Activated CD4-positive, CD25-positive, alpha-beta regulatory T cell treated with anti-CD3 and anti-CD28 coated beads, Interleukin-2, amount 50 U/mL, for 72 hours (primary cell): Measurements from ENCODE around the gene MRPS22.
"Not testable (repeated sequence)": the region's sequence is repeated elsewhere in the genome, so short reads cannot be mapped to it uniquely, and the experiment has no call there.

ENCODE experiments used
- DNase-seq: peaks from one replicate; pipeline ENCODE4 v3.0.0; 2021

MRPS22 gene

DNA sequence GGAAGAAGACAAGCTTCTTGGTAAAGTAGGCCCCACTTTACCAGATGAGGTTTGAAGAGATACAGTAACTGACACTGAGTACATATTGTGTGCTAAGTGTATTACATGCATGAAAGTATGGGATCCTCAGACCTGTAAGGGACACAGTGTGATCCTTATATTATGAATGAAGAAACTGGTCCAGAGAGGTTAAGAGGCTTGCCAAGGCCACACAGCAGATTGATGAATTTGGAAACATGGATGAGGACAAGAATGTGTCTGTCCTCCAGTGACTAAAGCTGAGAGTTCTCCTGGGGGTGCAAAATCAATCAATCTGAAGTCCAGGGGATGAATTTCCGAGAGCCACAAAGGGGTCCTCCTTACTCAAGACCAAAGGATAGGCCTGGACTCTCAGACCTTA lies 31.4 kb upstream of the MRPS22 start:
- DNase-seq, result no peak

DNA sequence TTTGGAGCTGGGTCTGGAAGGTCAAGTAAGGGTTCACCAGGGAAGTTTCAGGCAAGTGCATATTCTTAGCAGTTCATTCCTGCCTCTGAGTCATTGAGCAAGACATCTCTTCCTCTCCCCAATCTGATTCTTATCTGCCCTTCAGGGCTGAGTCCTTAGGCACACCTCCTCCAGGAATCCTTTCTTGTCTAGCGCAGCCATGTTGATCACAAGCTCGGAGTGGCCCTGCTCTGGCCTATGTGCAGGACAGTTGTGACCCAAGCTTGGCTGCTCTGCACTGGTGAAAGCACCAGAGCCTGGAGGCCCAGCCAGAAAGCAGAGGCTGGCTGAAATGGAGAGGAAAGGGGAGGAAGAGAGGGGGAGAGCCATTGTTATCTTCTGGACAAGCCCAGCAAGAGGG lies 30.9 kb upstream of the MRPS22 start:
- no peak for DNase-seq

DNA sequence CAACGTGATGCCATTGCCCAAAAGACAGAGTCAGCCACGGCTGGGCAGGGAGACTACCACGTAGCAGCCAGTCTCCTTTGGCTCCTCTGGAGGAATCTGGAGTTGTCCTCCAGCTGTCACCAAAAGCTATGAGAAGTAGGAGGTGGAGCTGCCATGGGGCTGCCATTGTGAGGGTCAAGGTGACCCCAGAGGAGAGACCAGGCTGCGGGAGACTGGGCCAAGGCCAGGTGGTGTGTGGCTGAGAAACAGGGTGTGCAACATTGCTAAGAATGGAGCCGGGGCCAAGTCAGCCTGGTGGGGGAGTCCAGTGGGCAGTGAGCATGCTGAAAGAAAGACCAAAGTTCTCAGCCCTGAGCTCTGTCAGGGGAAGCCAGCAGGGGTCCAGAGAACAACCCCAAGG lies 29.9 kb upstream of the MRPS22 start:
- DNase-seq, result no peak

DNA sequence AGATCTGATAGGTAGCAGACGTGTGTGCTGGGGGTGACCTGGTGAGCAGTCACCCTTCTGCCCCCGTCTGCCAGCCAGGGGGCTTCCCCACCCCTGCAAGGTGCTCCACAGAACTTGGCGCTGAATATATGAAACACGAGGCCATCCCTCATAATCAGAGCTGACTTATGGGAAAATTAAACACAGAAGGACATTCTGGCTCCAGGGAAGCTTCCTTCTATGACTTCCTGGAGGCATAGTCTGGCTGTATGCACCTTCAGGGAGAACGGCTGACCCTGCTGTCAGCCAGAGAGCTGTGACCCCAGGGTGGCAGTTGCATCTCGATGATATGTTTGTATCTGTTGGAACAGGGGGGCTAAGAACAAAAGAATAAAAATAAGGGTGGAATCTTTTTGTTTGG lies 26.6 kb upstream of the MRPS22 start:
- no peak for DNase-seq

DNA sequence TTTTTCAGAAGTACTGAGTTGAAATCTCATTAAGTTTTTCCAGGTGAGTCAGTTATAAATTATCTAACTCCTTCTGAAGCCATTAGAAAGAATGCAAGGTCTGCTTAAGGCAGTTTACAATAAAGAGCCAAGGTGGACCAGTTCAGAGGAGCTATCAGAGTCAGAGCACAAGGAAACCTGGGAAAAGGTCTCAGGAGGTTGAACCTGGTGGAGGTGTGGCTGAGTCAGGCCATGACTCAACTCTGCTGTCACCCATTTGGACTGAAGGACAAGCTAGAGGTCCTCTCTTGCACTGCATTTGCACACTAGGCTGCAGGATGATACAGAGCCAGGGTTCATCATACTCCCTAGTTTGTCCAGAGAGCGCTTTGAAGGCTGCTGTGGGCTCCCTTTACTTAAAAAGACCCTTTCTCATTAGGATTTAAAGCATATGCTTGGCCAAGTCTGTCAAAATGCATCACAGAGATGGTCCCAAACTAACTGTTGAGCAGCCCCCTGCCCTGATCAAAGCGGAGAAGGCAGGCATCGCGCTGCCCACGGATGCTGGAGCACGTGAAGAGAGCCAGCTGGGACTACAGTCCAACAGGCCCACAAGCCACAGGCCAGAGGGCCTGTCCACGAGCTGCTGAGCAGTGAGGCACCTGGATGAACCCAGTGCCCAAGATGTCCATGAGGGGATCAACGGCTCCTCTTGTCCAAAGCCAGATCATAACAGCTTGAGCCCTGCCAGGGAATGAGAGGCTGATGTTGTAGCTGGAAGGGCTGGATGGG lies 26.0 kb upstream of the MRPS22 start:
- no peak for DNase-seq

DNA sequence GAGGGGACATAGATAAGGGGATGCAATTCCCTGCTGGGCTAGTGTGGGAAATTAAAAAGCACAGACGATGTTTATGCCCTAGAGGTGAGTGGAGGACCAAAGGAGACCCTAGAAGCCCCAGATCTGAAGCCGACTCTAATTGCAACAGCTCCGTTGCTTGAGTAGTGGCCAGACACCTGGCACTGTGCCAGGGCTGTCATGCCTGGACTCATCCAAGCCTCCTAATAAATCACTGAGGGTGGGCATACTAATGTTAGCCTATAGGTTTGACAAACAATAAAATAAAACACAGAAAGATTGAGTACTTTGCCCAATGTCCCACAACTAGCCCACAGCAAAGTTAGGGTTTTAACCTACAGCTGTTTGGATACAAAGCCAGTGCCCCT lies 25.4 kb upstream of the MRPS22 start:
- DNase-seq, result no peak

DNA sequence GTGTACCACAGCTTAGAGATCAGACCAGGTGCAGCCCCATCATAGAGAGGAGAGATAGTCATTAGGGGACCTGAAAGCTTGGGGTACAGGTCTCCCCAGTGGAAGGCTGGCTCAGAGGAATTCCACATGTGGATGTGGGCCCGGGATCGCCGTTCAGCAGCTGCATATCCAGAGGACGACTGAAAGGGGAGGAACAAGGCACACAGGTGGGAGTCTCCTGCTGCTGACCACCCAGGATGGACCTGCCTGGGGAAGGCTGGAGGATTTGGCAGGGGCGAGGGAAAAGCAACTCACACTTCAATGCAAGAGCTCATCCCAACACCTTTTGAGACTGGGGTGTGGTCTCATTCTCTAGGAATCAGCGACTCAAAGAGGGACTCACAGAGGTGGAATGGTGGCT lies 25.0 kb upstream of the MRPS22 start:
- no peak for DNase-seq

DNA sequence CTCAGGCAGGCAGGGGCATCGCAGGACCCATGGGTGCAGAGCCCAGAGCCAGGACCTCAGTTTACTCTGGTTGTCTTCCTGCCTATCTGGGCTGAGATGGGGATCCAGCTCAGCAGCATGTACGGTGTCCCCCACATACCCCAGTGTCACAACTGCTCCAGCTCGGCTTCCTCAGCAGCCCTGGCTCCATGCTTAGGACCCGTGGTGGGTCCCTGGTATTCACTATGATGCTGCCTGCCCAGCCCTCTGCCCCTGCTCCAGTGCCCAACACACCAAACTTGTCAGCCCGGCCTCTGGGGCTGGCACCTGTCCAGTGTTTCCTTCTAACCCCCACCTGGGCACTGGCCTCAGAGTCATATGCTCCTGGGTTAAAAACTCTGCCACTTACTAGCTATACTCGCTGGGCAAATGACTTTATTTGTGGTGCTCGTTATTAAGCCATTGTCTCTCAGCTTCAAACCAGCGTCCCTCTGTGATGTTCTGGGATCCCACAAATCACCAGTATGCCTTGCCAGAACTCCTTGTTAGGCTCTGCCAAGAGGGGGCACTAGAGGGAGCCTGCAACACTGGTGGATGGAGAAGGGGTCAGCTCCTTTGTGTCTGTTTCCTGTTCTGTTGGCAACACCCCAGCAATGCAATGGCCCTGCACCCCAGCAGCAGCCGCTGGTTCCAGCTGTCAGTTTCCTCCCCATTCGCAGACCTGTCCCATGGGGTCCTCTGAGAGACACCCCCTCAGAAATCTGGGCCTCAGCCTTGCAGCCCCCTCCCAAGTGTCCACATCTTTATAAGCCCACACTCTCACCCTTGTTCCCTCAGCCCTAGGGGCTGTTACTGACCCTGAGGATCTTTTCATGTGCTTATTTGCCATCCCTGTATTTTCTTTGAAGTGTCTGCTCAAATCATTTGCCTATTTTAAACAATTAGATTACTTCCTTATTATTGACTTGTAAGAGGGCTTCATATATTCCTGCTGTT lies 24.1 kb upstream of the MRPS22 start:
- DNase-seq, result no peak

DNA sequence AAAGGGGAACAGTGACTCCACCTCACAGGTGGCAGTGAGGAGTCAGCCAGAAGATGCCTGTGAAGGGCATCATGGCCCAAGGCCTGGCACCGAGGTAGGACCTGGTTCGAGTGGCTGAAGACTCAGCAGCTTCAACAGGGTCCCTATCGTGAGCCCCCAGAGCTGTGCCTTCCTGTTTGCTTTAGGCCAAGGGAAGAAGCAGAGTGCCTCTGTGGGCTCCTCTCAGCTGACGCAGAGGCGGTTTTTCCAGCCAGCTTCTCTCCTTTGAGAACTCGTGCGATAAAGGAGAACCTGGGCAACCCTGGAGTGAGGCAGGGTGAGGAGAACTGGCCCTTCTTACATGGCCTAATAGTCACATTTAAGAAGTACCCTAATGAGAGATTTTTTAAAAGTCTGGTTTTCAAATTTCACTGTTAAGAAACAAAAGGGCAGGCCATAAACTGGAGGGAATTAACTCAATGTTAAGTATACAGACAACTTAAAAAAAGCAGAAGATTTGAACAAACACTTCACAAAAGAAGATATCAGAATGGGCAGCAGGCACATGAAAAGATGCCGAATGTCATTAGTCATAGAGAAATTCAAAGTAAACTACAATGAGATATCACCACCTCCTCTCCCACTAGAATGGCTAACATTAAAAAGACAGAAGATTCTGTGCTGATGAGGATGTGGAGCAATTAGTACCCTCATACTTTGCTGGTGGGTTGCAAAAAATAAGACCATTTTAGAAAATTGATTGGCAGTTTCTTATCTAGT lies 23.1 kb upstream of the MRPS22 start:
- no peak for DNase-seq

DNA sequence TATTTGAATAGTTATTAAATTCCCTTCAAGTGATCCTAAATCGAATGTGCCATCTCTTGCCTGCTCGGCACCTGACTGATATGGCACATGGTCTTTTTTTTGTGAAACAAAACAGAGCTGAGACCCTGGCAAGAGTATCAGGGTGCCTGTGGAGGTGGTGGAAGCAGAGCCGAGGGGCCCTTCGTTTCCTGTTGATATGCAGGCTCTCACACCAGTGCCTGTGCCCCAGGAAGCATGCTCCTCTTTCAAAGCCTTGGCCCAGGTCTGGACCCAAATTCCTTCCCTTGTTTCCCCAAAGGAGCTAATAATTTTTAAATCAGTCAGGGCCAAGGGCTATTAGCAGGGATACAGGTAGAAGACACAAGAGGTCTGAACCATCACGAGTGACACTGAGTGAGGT lies 21.5 kb upstream of the MRPS22 start:
- no peak for DNase-seq

DNA sequence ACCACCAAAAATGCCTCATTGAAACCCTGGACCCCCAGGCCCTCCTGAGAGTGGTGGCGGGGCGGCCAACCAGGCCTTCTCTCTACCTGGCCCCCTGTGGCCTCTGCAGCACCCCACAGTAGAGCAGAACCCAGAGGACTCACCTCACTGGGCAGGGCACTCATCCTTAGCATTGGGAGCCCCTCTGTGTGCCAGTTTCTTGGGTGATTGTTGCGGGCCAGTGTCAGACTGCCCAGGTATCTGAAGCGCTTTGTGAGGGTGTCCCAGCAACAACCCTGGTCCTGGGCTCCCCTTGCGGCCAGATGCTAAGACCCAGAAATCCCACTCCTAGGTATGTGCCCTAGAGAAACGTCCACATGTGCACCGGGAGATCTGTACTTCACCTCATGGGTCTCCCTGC lies 20.7 kb upstream of the MRPS22 start:
- no peak for DNase-seq

DNA sequence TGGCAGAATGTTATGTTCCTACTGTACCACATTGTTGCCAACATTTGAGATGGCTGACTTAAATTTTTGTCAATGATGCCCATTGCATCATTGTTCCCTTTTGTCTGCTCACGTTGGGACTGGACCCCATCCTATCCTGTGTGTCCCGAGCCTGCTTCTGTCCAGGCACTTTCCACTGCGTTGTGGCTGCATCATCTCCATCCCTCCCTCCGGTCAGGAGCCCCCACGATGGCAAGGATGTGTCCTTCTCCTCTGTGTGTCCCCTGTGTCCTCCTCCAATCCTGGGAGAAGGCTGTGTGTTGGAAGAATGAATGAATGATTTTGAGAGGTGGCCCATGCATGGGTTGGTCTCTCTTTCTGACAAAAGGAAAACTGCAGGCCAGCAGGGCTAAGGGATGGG lies 19.4 kb upstream of the MRPS22 start:
- no peak for DNase-seq

DNA sequence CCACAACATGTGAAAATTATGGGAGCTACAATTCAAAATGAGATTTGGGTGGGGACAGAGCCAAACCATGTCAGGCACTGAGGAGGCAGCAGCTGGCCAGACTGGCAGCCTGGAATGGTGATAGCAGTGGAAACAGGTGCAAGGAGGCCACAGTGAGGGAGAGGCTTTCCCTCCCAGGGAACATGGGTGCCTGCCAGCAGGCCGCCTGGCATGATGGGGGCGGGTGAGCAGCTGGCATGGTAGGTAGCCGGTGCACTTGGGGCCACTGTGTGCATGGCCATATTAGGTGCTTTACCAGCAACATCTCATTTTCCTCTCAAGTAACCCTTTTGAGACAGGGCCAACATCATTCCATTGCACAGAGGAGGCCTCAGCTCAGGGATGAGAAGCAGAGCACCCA lies 18.3 kb upstream of the MRPS22 start:
- no peak for DNase-seq

DNA sequence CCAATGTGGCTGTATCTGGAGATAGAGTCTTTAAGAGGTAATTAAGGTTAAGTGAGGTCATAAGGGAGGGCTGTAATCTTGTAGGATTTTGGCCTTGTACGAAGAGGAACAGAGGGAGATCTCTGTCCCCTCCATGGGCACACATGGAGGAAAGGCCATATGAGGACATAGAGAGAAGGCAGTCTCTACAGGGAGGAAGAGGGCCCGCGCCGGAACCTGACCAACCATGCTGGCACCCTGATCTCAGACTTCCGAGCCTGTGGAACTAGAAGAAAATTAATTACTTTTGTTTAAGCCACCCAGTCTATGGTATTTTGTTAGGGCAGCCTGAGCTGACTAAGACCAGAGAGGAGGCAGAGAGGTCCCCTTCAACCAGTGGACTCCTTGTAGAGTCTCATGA lies 17.7 kb upstream of the MRPS22 start:
- no peak for DNase-seq

DNA sequence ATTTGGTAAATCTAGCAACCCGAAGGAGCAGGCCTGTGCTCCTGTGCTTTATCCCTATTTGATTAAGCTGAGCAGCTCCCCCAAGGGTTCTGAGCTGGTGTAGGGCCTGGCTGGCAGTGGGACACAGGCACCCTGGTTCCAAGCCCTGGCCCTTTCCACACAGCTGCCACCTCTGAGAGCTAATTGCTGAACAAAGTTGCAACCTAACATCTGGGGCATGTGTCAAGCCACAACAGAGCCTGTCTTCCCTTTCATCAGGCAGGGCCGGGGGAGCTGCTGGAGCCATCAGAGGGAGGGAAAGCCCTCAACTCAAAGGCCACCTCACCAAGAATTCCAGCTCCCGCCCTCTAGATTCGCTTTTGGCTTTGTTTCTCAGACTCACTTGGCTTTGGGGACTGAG lies 17.1 kb upstream of the MRPS22 start:
- no peak for DNase-seq

DNA sequence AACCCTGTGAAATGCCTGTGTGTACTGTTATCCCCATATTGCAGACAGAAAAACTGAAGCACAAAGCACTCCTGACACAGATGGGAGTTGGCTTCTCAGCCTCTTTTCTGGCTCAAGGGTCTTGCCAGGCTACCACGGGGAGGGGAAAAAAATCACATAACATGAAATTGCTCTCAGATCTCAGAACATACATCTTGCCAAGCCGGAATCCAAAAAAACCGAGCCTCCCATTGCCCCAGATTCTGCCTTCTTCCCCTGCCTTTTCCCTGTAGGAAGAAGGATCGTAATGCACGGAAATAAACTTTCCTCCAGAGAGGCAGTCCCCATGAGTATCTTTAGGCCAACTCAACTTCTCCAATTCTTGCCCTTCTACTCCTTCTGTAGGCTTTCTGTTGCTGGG lies 16.6 kb upstream of the MRPS22 start:
- no peak for DNase-seq

DNA sequence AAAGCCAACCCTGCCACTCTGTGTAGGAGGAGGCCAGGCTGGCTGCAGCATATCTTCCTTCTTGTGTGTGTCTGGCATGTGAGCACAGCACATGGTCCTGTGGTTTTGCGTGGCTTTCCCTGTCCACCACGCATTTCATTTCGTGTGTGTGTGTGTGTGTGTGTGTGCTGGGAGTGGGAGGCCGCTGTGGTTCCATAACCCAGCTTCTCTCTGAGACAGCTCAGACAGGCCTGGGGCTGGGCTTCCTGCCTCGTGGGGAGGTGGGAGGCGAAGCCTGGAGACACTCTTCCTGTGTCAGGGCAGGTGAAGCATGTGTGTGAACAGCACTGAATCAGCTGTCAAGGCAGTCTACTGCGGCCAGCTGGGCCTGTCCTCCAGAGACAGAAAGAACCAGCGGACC lies 16.0 kb upstream of the MRPS22 start:
- DNase-seq, result no peak

DNA sequence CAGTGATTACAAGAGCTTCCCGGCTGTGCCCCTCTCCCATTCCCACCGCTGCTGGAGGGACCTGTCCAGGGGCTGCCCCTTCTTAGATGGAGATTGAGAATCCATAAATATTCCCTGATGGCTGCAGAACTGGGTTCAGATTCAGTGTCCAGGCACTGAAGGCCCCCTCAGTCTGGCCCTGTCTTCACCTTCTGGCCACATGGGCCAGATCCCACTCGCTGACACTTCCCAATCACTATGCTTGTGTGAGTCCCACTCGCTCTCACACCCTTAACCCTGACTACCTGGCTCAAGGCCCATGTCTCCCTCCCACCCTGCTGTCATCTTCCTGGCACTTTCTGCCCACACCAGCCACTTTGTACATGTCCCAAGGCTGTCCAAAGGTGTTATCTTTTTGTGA lies 15.5 kb upstream of the MRPS22 start:
- DNase-seq, result no peak

DNA sequence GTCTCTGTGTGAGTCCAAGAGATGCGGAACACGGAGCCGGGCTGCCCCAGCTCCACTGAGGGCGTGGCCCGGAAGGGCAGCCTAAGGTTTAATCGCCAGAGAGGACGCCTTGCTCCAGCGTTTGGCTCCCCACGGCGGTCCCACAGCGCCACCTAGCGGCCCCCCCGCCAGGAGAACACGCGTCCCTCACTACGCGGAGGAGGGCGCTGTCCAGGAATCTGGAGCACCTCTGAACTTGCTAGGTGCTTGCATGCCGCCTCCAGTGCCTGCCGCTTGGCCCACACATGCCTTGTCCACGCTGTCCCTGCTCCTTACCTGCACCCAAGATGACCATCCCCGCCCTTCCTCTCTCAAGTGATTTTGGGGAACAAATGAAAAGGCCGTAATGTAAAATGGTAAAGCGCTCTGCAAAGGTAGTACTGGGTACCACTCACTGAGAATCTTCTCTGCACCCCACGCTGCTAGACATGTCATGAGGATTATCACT lies 14.4 kb upstream of the MRPS22 start:
- DNase-seq, result peak; percentile 96

DNA sequence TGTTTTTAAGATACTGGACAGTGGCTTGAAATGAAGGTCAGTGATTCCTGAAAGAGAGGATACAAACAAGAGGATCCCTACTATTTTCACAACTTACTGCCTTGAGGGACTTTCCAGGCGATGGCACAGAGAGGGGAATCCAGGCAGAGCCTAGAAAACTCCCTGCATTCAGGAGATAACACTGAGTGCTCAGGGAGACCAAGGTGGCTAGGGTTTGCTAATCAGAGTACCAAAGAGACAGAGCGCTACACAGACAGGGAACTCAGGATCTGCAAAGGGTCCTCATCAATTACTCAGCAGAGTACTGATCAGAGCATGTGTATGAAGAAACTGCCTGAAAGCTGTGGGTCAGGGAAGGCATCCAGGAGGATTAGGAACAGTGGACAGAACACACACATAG lies 11.7 kb upstream of the MRPS22 start:
- no peak for DNase-seq

DNA sequence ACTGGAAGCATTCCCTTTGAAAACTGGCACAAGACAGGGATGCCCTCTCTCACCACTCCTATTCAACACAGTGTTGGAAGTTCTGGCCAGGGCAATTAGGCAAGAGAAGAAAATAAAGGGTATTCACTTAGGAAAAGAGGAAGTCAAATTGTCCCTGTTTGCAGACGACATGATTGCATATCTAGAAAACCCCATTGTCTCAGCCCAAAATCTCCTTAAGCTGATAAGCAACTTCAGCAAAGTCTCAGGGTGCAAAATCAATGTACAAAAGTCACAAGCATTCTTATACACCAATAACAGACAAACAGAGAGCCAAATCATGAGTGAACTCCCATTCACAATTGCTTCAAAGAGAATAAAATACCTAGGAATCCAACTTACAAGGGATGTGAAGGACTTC lies 9.1 kb upstream of the MRPS22 start:
- DNase-seq, result not testable (repeated sequence)

DNA sequence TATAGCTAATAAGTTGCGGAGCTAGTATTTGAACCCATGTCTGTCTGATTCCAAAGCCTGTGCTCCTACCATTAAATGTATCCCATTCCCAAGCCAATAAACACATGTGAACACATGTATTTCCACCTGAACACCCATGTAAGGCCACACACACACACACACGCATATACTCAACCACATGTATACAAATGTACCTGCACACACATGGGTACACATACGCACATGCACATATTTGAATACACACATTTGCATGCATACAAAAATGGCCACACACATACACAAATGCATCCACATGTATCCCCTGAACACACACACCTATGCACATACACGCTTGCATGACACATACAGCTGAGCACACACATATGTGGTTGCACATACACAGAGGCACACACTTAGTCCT lies 5.4 kb upstream of the MRPS22 start:
- DNase-seq, result no peak

DNA sequence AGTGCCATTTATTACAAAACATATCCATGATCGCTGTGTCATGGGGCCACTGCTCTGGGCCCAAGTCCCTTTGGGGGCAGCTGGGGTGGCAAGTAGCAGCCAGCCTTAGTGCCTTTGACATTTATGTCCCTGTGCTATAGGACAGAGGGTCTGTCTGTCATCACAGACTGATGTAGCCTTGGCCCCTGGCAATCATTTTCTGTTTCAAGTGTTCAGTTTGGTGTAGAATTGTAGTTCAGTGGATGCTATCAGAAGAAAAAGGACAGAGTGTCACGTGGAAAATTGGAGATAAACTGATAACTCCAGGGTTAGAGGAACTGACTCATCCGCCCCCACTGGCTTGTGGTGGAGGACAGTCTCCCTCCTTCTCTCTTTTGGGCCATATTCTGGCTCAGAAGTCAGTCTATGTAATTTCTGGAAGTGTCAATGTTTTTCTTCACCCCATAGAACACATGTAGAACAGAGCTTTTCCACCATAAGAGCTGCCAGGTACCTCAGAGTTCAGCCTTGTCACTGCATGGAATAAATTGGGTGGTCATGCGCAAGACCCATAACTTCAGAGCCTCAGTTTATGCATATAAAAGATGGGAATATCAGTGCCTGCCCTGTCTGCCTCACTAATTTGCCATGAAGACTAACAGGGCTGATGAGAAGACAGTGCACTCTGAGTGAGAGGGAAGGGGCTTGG lies 4.5 kb upstream of the MRPS22 start:
- no peak for DNase-seq
